ENCODE measurements around the gene LRRC61.

- TF ChIP-seq GATA2 (IDR thresholded peaks at IDR 0.05; ENCODE audit: low read depth, low read length) (no peak), GATA3 (IDR thresholded peaks at IDR 0.05; ENCODE audit: low read depth, low read length) (no peak)
Observed at GRCh38 chr7:150322114-150322832, 882 bp upstream of the LRRC61 start.
